Type B pancreatic cell (in vitro differentiated cells): ENCODE data around the gene LY6G5C. TPM values are rescaled to one million over a fixed set of nuclear protein-coding genes. Genes with fewer than 3 reads are reported as not detected.

Experiments used
- DNase-seq: peaks from one replicate; pipeline ENCODE4 v3.0.0; 2021; ENCODE audit warnings: mixed read lengths; ENCODE audit not compliant: unreplicated experiment; ENCODE audit errors: extremely low spot score
- H3K27ac Mint-ChIP-seq: 2 replicates; pipeline ENCODE4 v1.8.0; 2021; ENCODE audit warnings: mild to moderate bottlenecking, mixed read lengths
- H3K27me3 Mint-ChIP-seq: 2 replicates; pipeline ENCODE4 v1.8.0; 2021; ENCODE audit warnings: mixed read lengths
- H3K36me3 Mint-ChIP-seq: 2 replicates; pipeline ENCODE4 v1.8.0; 2021; ENCODE audit warnings: mixed read lengths
- H3K4me1 Mint-ChIP-seq: one replicate; pipeline ENCODE4 v1.8.0; 2021; ENCODE audit warnings: mixed read lengths; ENCODE audit not compliant: unreplicated experiment
- H3K4me3 Mint-ChIP-seq: 2 replicates; pipeline ENCODE4 v1.8.0; 2021; ENCODE audit warnings: mild to moderate bottlenecking, mixed read lengths
- H3K9me3 Mint-ChIP-seq: 2 replicates; pipeline ENCODE4 v1.8.0; 2021; ENCODE audit warnings: mixed read lengths
- CTCF ChIP-seq: fragments of 200-600 bp; sonication (generic); conservative IDR thresholded peaks from 2 replicates; pipeline ENCODE4 v1.5.0; 2021; ENCODE audit warnings: antibody characterized with exemption, mild to moderate bottlenecking
- total RNA-seq: library from RNA; stranded (reverse); gene quantifications from 2 replicates; pipeline ENCODE4 v1.2.1, GENCODE V29; 2021; ENCODE audit warnings: low replicate concordance

LY6G5C gene
- total RNA-seq, 1 donor from 2014 or later: 2.3 TPM

- Mint-ChIP-seq H3K4me1 (peaks cover 59% of the 10 kb centered on the region), H3K27ac (no peak overlapping the region), H3K36me3 (peaks cover 20% of the 10 kb centered on the region), H3K9me3 (no peaks in the 10 kb centered on the region), H3K4me3 (peak overlapping the region; percentile 47), H3K27me3 (no peaks in the 10 kb centered on the region)
- no peak for TF ChIP-seq CTCF
- DNase-seq: no peak
These were observed 18.6 kb downstream of the LY6G5C start for GRCh38 chr6:31662124-31662723.

DNA sequence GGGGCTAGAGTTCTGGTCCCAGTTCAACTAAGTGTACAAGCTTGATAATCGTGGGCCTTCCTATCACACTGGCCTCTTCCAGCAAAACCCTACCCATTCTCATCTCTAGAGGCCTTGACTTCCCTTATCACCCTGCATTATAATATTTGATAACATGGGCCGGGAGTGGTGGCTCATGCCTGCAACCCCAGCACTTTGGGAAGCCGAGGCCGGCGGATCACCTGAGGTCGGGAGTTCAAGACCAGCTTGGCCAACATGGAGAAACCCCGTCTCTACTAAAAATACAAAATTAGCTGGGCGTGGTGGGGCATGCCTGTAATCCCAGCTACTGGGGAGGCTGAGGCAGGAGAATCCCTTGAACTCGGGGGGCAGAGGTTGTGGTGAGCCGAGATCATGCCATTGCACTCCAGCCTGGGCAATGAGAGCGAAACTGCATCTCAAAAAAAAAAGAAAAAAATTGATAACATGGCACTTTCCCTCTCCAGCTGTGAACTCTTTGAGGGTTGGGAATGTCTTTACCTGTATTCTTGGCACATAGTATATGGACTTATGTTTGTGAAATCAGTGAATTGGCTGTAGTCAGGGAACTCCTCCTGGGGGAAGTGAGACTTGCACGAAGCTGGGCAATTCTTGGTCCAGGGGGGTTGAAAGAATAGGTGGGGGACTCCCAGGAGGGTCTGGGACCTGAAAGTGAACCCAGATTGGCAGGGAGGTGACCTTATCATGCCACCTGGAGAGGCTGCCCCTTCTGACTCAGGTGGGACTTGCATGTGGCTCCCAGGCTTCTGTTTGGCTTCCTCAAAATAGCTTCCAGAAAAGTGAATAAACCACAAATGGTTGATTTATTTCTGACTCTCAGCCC is 19.4 kb downstream of the LY6G5C start:
- no peaks in the 10 kb centered on the region for H3K27me3 Mint-ChIP-seq

GRCh38 chr6:31660381-31661261 is 20.2 kb downstream of the LY6G5C start, which contains the start of gene C6orf47:
C6orf47 (minus strand) TSS chr6:31660778; CDS start chr6:31659947, 831 bp downstream.
- Mint-ChIP-seq H3K9me3 (no peaks in the 10 kb centered on the region), H3K27ac (peak within 1 kb of the TSS; percentile 90), H3K27me3 (no peaks in the 10 kb centered on the region), H3K36me3 (peaks cover 27% of the 10 kb centered on the region), H3K4me1 (peaks cover 53% of the 10 kb centered on the region), H3K4me3 (peak within 1 kb of the TSS; percentile 93)
- DNase-seq: peak; percentile 84
- no peak for TF ChIP-seq CTCF

More for the DNA sequence above, 19.4 kb downstream of the LY6G5C start:
- no peak for DNase-seq
- Mint-ChIP-seq H3K36me3 (peaks cover 21% of the 10 kb centered on the region), H3K4me3 (peak overlapping the region; percentile 93), H3K4me1 (peaks cover 55% of the 10 kb centered on the region), H3K27ac (peak overlapping the region; percentile 89), H3K9me3 (no peaks in the 10 kb centered on the region)
- no peak for TF ChIP-seq CTCF

- TF ChIP-seq CTCF: no peak
- peaks cover 55% of the 10 kb centered on the region for H3K4me1 Mint-ChIP-seq
These were observed 21.1 kb downstream of the LY6G5C start for GRCh38 chr6:31659649-31660380.

More at GRCh38 chr6:31659649-31660380, 21.1 kb downstream of the LY6G5C start:
- DNase-seq: no peak
- Mint-ChIP-seq H3K4me3 (peak overlapping the region; percentile 93), H3K27ac (peak overlapping the region; percentile 90), H3K27me3 (no peaks in the 10 kb centered on the region), H3K9me3 (no peaks in the 10 kb centered on the region), H3K36me3 (peaks cover 28% of the 10 kb centered on the region)
